Astrocyte (in vitro differentiated cells and primary cell): ENCODE data around the gene AHR. TPM values are rescaled to one million over a fixed set of nuclear protein-coding genes. Genes with fewer than 3 reads are reported as not detected.

ENCODE experiments used
- DNase-seq: peaks from one replicate; pipeline ENCODE4 v3.0.0-alpha.2; 2010; ENCODE audit warnings: low read depth
- FAIRE-seq: peaks from 2 replicates; lab custom pipeline; 2011; peaks lifted over from hg19 to GRCh38; lab: Jason Lieb, UNC
- H2AFZ ChIP-seq: 2 replicates; pipeline ENCODE4 v1.6.0; 2012; ENCODE audit warnings: low read depth, low read length, inconsistent platforms
- H3K27ac ChIP-seq: 2 replicates; pipeline ENCODE4 v1.5.1; 2011; ENCODE audit warnings: low read depth, low read length, inconsistent platforms
- H3K27me3 ChIP-seq: 2 replicates; pipeline ENCODE4 v1.6.0; 2011; ENCODE audit warnings: low read length, inconsistent platforms; ENCODE audit not compliant: insufficient read depth
- H3K36me3 ChIP-seq: 2 replicates; pipeline ENCODE4 v1.5.1; 2011; ENCODE audit warnings: low read length, inconsistent platforms; ENCODE audit not compliant: insufficient read depth
- H3K4me1 ChIP-seq: 2 replicates; pipeline ENCODE4 v1.5.1; 2011; ENCODE audit warnings: low read length, inconsistent platforms; ENCODE audit not compliant: insufficient read depth
- H3K4me2 ChIP-seq: 2 replicates; pipeline ENCODE4 v1.6.0; 2012; ENCODE audit warnings: low read length, inconsistent platforms
- H3K4me3 ChIP-seq: 2 replicates; pipeline ENCODE4 v1.5.1; 2011; ENCODE audit warnings: low read depth, mild to moderate bottlenecking, low read length, inconsistent platforms; ENCODE audit not compliant: insufficient read depth
- H3K79me2 ChIP-seq: 2 replicates; pipeline ENCODE4 v1.6.0; 2012; ENCODE audit warnings: mild to moderate bottlenecking, low read length, inconsistent platforms; ENCODE audit not compliant: insufficient read depth
- H3K9ac ChIP-seq: 2 replicates; pipeline ENCODE4 v1.6.0; 2012; ENCODE audit warnings: mild to moderate bottlenecking, low read length, inconsistent platforms
- H3K9me3 ChIP-seq: 2 replicates; pipeline ENCODE4 v1.5.1; 2012; ENCODE audit warnings: low read depth, mild to moderate bottlenecking, low read length, inconsistent platforms; ENCODE audit not compliant: insufficient read depth
- H4K20me1 ChIP-seq: 2 replicates; pipeline ENCODE4 v1.6.0; 2012; ENCODE audit warnings: low read length, inconsistent platforms; ENCODE audit not compliant: insufficient read depth
- H3K27ac Mint-ChIP-seq: one replicate; pipeline ENCODE4 v1.8.0; 2021; ENCODE audit warnings: mild to moderate bottlenecking, mixed read lengths; ENCODE audit not compliant: unreplicated experiment
- H3K27me3 Mint-ChIP-seq: one replicate; pipeline ENCODE4 v1.8.0; 2021; ENCODE audit warnings: low read depth, mixed read lengths; ENCODE audit not compliant: unreplicated experiment
- H3K36me3 Mint-ChIP-seq: one replicate; pipeline ENCODE4 v1.8.0; 2021; ENCODE audit warnings: low read depth, mixed read lengths; ENCODE audit not compliant: unreplicated experiment
- H3K4me1 Mint-ChIP-seq: one replicate; pipeline ENCODE4 v1.8.0; 2021; ENCODE audit warnings: low read depth, mixed read lengths; ENCODE audit not compliant: unreplicated experiment
- H3K4me3 Mint-ChIP-seq: one replicate; pipeline ENCODE4 v1.8.0; 2021; ENCODE audit warnings: mild to moderate bottlenecking, moderate library complexity, mixed read lengths; ENCODE audit not compliant: unreplicated experiment
- H3K9me3 Mint-ChIP-seq: one replicate; pipeline ENCODE4 v1.8.0; 2021; ENCODE audit warnings: mild to moderate bottlenecking, mixed read lengths; ENCODE audit not compliant: unreplicated experiment
- EZH2 ChIP-seq: IDR thresholded peaks from 2 replicates; pipeline ENCODE4 v1.6.1; 2012; ENCODE audit warnings: mild to moderate bottlenecking, low read length, inconsistent platforms; ENCODE audit not compliant: insufficient read depth
- total RNA-seq: library from RNA; stranded (reverse); gene quantifications from 2 replicates; pipeline ENCODE4 v1.2.1, GENCODE V29; 2021
- TF ChIP-seq, protein P1 (sequence below): IDR thresholded peaks from 2 replicates; pipeline ENCODE4 v1.5.1; 2011; ENCODE audit warnings: low read depth, mild to moderate bottlenecking, inconsistent platforms, low read length, moderate library complexity; ENCODE audit not compliant: insufficient read depth

AHR gene
- total RNA-seq, 1 donor from 2014 or later = 48.1 TPM

DNA sequence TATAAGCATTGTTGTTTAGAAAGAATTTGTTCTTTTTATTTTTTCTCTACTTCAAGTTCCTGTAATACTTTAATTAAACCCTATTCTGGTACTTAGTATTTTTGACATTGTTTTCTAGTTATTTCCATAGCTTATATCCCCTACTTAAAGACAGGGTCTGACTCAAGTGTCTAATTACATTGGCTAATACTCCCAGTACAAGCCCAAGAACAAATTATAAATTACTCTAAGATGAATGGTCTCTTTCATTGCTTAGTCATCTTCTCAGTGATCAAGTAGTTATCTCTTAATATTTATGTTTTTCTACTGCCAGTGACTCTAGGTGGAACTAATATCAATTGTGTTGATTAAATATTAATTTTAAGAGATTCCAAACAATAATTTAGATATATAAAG, 21.6 kb downstream of the AHR start:
- FAIRE-seq (no peak), DNase-seq (peak; percentile 51)
- Mint-ChIP-seq H3K27ac (no peak overlapping the region), H3K36me3 (peaks cover 6% of the 10 kb centered on the region), H3K27me3 (no peaks in the 10 kb centered on the region), H3K9me3 (no peaks in the 10 kb centered on the region), H3K4me1 (peaks cover 36% of the 10 kb centered on the region), H3K4me3 (no peak overlapping the region)
- no peaks in the 10 kb centered on the region for H3K9me3 ChIP-seq
- H4K20me1 ChIP-seq = no peaks in the 10 kb centered on the region
- H3K4me2 ChIP-seq = no peak overlapping the region
- H2AFZ ChIP-seq = no peak overlapping the region
- no peak overlapping the region for H3K9ac ChIP-seq
- H3K27me3 ChIP-seq = no peaks in the 10 kb centered on the region
- no peak overlapping the region for H3K4me3 ChIP-seq
- H3K27ac ChIP-seq = no peak overlapping the region
- H3K79me2 ChIP-seq = peaks cover 67% of the 10 kb centered on the region
- peaks cover 14% of the 10 kb centered on the region for H3K36me3 ChIP-seq
- TF ChIP-seq, protein P1, sequence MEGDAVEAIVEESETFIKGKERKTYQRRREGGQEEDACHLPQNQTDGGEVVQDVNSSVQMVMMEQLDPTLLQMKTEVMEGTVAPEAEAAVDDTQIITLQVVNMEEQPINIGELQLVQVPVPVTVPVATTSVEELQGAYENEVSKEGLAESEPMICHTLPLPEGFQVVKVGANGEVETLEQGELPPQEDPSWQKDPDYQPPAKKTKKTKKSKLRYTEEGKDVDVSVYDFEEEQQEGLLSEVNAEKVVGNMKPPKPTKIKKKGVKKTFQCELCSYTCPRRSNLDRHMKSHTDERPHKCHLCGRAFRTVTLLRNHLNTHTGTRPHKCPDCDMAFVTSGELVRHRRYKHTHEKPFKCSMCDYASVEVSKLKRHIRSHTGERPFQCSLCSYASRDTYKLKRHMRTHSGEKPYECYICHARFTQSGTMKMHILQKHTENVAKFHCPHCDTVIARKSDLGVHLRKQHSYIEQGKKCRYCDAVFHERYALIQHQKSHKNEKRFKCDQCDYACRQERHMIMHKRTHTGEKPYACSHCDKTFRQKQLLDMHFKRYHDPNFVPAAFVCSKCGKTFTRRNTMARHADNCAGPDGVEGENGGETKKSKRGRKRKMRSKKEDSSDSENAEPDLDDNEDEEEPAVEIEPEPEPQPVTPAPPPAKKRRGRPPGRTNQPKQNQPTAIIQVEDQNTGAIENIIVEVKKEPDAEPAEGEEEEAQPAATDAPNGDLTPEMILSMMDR = no peak
- no peak for TF ChIP-seq EZH2
- no peaks in the 10 kb centered on the region for H3K4me1 ChIP-seq

- H3K36me3 ChIP-seq = peaks cover 14% of the 10 kb centered on the region
- no peak overlapping the region for H2AFZ ChIP-seq
- H3K27ac ChIP-seq = no peak overlapping the region
- no peak for TF ChIP-seq EZH2
- TF ChIP-seq, protein P1 = no peak
- no peak overlapping the region for H3K4me2 ChIP-seq
- peaks cover 63% of the 10 kb centered on the region for H3K79me2 ChIP-seq
- DNase-seq = no peak
- no peaks in the 10 kb centered on the region for H3K4me1 ChIP-seq
- H3K9ac ChIP-seq = no peak overlapping the region
- H3K27ac Mint-ChIP-seq = peak overlapping the region; percentile 47
- H3K4me3 ChIP-seq = no peak overlapping the region
- FAIRE-seq = no peak
- peaks cover 37% of the 10 kb centered on the region for H3K4me1 Mint-ChIP-seq
- no peaks in the 10 kb centered on the region for H3K27me3 Mint-ChIP-seq
- H3K4me3 Mint-ChIP-seq = no peak overlapping the region
- peaks cover 6% of the 10 kb centered on the region for H3K36me3 Mint-ChIP-seq
- no peaks in the 10 kb centered on the region for H3K9me3 ChIP-seq
- no peaks in the 10 kb centered on the region for H3K27me3 ChIP-seq
- no peaks in the 10 kb centered on the region for H3K9me3 Mint-ChIP-seq
- no peaks in the 10 kb centered on the region for H4K20me1 ChIP-seq
Observed at GRCh38 chr7:17320657-17321056, 22.2 kb downstream of the AHR start.

- H4K20me1 ChIP-seq = no peaks in the 10 kb centered on the region
- Mint-ChIP-seq H3K27me3 (no peaks in the 10 kb centered on the region), H3K4me1 (peaks cover 18% of the 10 kb centered on the region), H3K9me3 (no peaks in the 10 kb centered on the region), H3K27ac (no peak overlapping the region), H3K36me3 (no peaks in the 10 kb centered on the region), H3K4me3 (no peak overlapping the region)
- FAIRE-seq (peak; percentile 72), DNase-seq (peak; percentile 76)
- peaks cover 38% of the 10 kb centered on the region for H3K79me2 ChIP-seq
- TF ChIP-seq, protein P1 = no peak
- TF ChIP-seq EZH2 = no peak
- peaks cover 22% of the 10 kb centered on the region for H3K36me3 ChIP-seq
- no peaks in the 10 kb centered on the region for H3K9me3 ChIP-seq
- no peaks in the 10 kb centered on the region for H3K4me1 ChIP-seq
- H3K27me3 ChIP-seq = no peaks in the 10 kb centered on the region
- H3K9ac ChIP-seq = no peak overlapping the region
- no peak overlapping the region for H3K4me3 ChIP-seq
- no peak overlapping the region for H3K27ac ChIP-seq
- H3K4me2 ChIP-seq = no peak overlapping the region
- H2AFZ ChIP-seq = no peak overlapping the region
Observed at GRCh38 chr7:17325364-17325763, 26.9 kb downstream of the AHR start.
